ENCODE measurements around the gene KIAA1614.
A peak's percentile ranks its signal among the peaks of the same experiment; 100 is the strongest.

KIAA1614 gene

DNA sequence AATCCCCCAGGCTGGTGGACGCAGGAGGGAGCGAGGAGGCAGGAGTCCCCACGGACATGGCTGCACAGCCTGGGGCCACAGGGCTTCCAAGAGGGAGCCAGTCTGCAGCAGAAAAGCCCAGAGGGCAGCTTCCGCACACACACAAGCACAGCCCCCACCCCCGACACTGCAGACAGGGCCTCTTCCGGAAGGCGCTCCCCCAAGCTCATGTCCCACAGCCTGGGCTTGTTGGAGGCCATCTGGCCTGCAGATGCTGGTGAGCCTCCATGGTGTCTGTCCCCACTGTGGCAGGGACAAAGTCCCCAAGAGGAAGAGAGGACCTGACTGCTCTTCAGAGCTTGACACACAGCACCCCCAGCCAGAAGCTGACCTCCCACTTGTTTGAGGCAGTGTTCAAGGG is 13.4 kb upstream of the KIAA1614 start:
- DNase-seq (ENCODE audit: low read depth) = peak; percentile 25
- TF ChIP-seq, protein P1, sequence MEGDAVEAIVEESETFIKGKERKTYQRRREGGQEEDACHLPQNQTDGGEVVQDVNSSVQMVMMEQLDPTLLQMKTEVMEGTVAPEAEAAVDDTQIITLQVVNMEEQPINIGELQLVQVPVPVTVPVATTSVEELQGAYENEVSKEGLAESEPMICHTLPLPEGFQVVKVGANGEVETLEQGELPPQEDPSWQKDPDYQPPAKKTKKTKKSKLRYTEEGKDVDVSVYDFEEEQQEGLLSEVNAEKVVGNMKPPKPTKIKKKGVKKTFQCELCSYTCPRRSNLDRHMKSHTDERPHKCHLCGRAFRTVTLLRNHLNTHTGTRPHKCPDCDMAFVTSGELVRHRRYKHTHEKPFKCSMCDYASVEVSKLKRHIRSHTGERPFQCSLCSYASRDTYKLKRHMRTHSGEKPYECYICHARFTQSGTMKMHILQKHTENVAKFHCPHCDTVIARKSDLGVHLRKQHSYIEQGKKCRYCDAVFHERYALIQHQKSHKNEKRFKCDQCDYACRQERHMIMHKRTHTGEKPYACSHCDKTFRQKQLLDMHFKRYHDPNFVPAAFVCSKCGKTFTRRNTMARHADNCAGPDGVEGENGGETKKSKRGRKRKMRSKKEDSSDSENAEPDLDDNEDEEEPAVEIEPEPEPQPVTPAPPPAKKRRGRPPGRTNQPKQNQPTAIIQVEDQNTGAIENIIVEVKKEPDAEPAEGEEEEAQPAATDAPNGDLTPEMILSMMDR (conservative IDR thresholded peaks at IDR 0.05; ENCODE audit: low read length) = no peak

DNA sequence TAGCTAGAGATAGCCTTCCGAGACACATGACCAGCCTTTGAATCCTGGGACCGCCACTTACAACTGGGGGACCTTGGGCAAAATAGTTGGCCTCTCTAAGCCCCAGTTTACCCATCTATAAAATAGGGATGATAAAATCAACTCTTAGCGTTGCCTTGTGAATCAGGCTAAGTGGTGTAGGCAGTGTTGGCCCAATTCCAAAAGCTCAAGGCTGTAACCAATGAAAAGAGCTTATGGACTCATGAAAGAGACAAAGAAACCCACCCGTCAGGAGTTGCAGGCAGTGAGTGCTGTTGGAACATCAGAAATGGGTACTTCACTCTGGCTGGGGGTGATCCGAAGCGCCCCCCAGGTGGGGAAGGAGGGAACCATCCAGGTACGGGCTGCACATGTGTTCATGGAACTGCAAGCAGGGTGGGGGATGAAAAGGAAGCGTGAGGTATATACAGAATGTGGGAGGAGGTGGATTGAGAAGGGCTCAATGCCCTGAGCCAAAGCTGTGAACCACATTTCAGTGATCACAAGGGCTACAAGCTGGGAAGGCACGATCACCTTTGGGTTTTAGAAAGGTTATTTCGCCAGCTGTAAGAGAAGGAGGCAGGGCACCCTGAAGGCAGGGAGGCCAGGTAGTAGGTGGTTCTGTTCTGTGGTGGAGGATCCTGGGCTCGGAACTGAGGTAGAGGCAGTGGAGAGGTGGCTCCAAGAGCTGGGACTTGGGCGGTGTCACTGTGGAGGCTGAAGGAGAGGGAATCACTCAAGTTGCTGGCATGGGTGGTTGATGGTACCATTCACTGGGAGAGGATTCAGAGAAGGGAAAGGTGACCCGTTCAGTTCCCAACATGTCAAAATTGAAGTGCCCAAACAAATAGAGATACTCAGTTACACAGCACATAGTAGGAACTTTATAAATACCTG is 11.4 kb upstream of the KIAA1614 start:
- DNase-seq (ENCODE audit: low read depth) = no peak
- H3K4me3 ChIP-seq (ENCODE audit: low read length) = no peak overlapping the region
- TF ChIP-seq, protein P1 (conservative IDR thresholded peaks at IDR 0.05; ENCODE audit: low read length) = no peak

More for the DNA sequence above, 13.4 kb upstream of the KIAA1614 start:
- no peak overlapping the region for H3K4me3 ChIP-seq (ENCODE audit: low read length)

DNA sequence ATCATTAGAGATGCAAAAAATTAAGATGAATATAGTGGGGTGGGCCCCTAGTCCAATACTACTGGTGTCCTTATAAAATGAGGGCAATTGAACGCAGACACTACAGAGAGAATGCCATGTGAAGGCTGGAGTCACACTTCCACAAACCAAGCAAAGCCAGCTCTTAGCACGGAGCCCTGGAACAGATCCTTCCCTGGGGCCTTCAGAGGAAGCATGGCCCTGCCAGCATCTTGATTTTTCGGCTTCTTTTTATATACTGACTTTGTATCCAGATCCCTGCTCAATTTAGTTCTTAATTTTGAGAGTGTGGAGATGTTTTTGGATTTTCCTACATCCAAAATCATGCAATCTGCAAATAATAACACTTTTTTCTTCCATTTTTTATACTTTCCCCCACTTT is 10.2 kb upstream of the KIAA1614 start:
- DNase-seq (ENCODE audit: low read depth) = no peak
- H3K4me3 ChIP-seq (ENCODE audit: low read length) = no peak overlapping the region
- TF ChIP-seq, protein P1 (conservative IDR thresholded peaks at IDR 0.05; ENCODE audit: low read length) = no peak

DNA sequence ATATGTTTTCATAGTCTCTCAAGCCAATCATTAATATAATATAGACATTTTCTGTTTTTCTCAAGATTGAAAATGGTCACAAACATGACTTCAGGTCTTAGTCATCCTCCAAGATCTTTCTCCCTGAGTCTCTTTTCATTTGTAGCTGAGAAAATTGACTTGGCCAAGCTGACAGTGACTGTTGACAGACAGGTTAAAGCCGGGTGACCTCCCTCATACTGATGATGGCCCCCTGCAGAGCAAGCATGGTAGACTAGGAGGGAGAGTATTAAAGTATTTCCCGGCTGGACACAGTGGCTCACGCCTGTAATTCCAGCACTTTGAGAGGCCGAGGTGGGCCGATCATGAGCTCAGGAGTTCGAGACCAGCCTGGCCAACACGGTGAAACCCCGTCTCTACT is 6.8 kb upstream of the KIAA1614 start:
- H3K4me3 ChIP-seq (ENCODE audit: low read length) = no peak overlapping the region
- TF ChIP-seq, protein P1 (conservative IDR thresholded peaks at IDR 0.05; ENCODE audit: low read length) = no peak
- DNase-seq (ENCODE audit: low read depth) = no peak

DNA sequence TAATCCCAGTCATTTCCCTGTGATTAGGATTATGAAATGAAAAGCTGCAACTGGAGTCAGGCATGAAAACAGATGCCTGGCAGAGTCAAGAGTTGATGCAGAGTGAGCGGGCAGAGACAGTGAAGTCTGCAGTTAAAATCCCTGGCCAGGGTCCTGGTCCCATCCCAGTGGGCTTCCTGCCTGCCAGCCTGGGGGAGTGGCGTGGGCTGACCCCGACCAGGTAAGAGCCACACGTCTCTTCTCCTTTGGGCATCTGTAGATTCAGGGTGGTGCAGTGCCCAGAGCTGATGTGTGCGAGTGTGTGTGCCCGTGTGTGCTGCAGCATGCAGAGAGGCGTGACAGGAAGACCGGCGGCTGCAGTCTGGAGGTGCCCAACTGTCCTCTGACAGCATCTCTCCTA is 6.2 kb upstream of the KIAA1614 start:
- no peak overlapping the region for H3K4me3 ChIP-seq (ENCODE audit: low read length)
- DNase-seq (ENCODE audit: low read depth) = no peak
- TF ChIP-seq, protein P1 (conservative IDR thresholded peaks at IDR 0.05; ENCODE audit: low read length) = no peak

DNA sequence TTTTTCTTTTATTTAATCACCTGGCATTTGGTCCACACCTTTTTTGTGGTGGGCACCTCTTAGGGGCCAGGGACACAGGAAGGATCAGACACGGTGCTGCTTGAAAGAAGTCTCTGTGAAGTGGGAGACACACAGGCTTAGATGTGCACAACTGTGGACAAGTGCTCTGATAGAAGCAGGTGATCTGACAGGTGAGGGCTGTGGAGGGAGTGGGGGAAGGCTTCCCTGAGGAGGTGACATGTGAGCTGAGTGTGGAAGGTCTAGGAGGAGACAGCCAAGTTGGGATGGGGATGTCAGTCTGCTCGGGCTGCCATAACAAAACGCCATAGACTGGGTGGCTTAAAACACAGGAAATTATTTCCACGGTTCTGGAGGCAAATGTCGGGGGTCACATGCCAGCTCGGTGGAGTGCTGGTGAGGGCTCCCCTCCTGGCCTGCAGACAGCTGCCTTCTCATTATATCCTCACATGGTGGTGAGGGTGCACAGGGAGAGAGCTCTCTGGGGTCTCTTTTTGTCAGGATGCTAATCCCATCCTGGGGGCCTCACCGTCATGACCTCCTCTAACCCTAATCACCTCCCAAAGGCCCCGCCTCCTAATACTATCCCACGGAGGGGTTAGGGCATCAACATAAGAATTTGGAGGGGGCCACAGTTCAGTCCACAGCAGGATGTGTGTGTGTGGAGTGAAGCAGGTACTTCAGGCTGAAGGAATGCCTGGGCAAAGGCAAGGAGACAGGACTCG is 5.2 kb upstream of the KIAA1614 start:
- TF ChIP-seq, protein P1 (conservative IDR thresholded peaks at IDR 0.05; ENCODE audit: low read length) = no peak
- H3K4me3 ChIP-seq (ENCODE audit: low read length) = no peak overlapping the region
- no peak for DNase-seq (ENCODE audit: low read depth)

Data from AG10803 (cell line).